Embryonic facial prominence (tissue), 1 donor: ENCODE measurements around the gene LY6G6F.
A peak's percentile ranks its signal among the peaks of the same experiment; 100 is the strongest.

ENCODE experiments used
- DNase-seq: peaks from one replicate; pipeline ENCODE4 v3.0.0-alpha.2; 2016; ENCODE audit errors: extremely low spot score

The LY6G6F gene

GRCh38 chr6:31739639-31740396 is 33.2 kb downstream of the LY6G6F start, which contains the start of gene MSH5:
Gene MSH5 (plus strand): TSS chr6:31740005. CDS start chr6:31740467, 462 bp downstream.
- peak; percentile 99 for DNase-seq

- DNase-seq, result no peak
These were observed 33.9 kb downstream of the LY6G6F start for GRCh38 chr6:31740397-31741223.

- no peak for DNase-seq
These were observed 35.1 kb downstream of the LY6G6F start for GRCh38 chr6:31741815-31742214.

DNA sequence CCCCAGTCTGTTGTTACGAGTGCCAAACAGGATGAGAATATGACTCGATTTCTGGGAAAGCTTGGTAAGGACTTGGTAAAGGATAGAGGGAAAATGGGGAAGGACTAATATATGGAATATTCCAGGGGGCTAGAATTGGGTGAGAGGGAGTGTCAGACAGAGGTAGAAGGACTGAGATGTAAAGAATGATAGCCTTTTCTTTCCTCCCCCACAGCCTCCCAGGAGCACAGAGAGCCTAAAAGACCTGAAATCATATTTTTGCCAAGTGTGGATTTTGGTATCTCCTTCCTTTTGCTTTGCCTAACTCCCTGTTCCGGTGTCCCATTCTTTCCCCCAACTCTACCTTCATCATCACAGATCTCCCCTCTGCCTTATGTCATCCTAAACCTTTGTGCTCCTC is 36.2 kb downstream of the LY6G6F start:
- no peak for DNase-seq

DNA sequence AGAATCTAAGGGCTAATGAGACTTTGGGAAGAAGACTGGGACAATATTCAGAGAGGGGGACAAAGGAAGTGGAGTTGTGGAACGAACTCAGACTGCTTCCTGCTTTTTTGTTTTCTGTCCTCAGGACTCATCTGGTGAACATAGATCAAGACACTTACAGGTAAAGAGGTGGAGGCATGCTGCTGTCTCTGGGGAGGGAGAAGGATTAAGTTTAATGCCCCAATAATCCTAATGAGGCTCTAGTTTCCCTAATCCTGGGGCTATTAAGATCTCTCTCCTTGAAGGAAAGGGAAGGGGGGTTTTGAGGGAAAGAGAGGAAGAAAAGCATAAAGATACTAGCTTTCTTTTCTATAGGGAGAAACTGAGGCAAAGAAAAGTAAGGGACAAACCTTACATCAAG is 37.8 kb downstream of the LY6G6F start:
- DNase-seq, result no peak

DNA sequence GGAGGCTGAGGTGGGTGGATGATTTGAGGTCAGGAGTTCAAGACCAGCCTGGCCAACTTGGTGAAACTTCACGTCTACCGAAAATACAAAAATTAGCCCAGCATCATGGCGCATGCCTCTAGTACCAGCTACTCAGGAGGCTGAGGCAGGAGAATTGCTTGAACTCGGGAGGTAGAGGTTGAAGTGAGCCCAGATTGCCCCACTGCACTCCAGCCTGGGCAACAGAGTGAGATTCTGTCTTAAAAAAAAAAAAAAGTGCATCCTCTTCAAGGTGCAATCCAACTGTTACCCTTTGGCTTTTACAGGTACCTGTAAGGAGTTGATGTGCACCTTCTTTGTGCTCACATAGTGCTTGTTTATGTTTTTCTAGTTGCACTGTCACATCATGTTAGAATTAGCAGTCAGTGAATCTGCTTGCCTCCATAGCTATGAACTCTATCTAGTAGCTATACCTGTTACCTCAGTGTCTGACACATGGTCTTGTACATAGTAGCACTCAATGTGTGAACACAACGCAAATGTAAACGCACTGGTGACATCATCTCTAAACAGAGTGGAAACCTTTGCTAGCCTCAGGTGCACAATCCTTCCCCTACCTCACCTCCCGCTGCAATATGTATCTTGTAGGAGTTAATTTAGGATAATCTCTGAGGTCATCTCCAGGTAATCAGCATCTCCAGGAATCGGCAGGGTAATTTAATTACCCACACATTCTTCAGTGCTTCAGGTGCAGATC is 42.8 kb downstream of the LY6G6F start:
- DNase-seq, result no peak

DNA sequence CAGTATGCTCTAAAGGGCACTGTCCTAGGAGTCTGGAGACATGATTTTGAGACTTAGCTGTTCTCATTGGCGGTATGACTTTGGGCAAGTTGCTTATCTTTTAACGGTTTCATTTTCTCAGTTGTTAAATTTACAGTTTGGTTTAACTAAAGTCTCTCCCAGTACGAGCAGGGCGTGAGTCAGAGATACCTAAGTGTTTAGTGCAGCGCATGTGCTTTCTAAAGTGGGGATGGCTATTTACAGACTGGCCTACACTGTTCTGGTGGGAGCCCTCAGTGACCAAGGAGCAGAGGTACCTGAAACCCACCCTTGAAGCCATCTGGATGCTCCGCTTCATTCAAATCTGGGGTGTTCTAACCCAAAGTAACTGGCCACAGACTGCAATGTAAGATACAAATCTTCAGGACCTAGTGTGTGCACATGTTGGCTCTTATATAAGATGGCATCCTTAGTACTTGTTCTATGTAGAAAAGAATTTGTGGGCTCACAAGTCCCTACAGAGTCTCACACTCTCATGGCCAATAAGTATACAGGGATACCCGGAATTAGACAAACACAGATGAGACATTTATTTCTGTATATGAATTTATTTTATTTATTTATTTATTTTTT is 43.9 kb downstream of the LY6G6F start:
- DNase-seq, result no peak

GRCh38 chr6:31752739-31753319 is 46.2 kb downstream of the LY6G6F start:
- DNase-seq, result no peak

GRCh38 chr6:31758281-31758680 is 51.6 kb downstream of the LY6G6F start:
- no peak for DNase-seq
